K562 (cell line): Measurements from ENCODE around the gene PPWD1. TPM values are rescaled to one million over a fixed set of nuclear protein-coding genes. Genes with fewer than 3 reads are reported as not detected.

Experiments used
- ATAC-seq: fragments of 200-7000 bp; cut with Tn5 transposase; 3 replicates; pipeline ENCODE4 v1.9.1; 2020; ENCODE audit warnings: moderate library complexity
- BruUV-seq: library from RNA; stranded (reverse); fragments of 400-500 nt; replicated peaks from 2 replicates; lab custom pipeline; 2021; lab: Mats Ljungman, UMichigan
- CTCF ChIA-PET: fragments of 300-600 bp; formaldehyde crosslinking; extraction: SDS; loops from one replicate; lab custom pipeline; 2021; ENCODE audit warnings: low intra/inter-chr PET ratio; lab: Yijun Ruan, JAX
- POLR2A ChIA-PET: fragments of 300-600, 350-650 bp; sonication (Branson Sonifier 250); formaldehyde crosslinking; extraction: SDS; loops from one replicate; lab custom pipeline; 2021; ENCODE audit warnings: antibody characterized with exemption, inconsistent platforms; lab: Yijun Ruan, JAX
- DNase-seq, 4 experiments: peaks; one replicate each; pipeline versions ENCODE4 v3.0.0 to v3.0.0-alpha.2; 2011 to 2018; ENCODE audit warnings: low spot score in 3 of 4, mixed read lengths in 3 of 4; ENCODE audit errors: extremely low read depth in 1 of 4
- FAIRE-seq: peaks from 2 replicates; lab custom pipeline; 2011; peaks lifted over from hg19 to GRCh38; lab: Jason Lieb, UNC
- H2AFZ ChIP-seq: 2 replicates; pipeline ENCODE4 v1.6.0; 2011; ENCODE audit warnings: low read depth, low read length, control low read depth, inconsistent platforms
- H3K27ac ChIP-seq: fragments of 200-600 bp; 3 replicates; pipeline ENCODE4 v1.8.0; 2011; ENCODE audit warnings: low read depth, mild to moderate bottlenecking, control low read depth, inconsistent platforms, low read length, moderate library complexity, mixed read lengths; ENCODE audit errors: extremely low read depth
- H3K27me3 ChIP-seq, 2 experiments: fragments of 300-600 bp in 1 of 2; 2 replicates in 1 of 2; 3 replicates in 1 of 2; pipeline versions ENCODE4 v1.6.0 to v1.8.0; 2011; ENCODE audit warnings: inconsistent platforms in 2 of 2, low read length in 2 of 2, mild to moderate bottlenecking in 1 of 2, mixed read lengths in 1 of 2, moderate library complexity in 1 of 2; ENCODE audit not compliant: control insufficient read depth in 2 of 2, insufficient read depth in 2 of 2
- H3K36me3 ChIP-seq: fragments of 300-600 bp; 3 replicates; pipeline ENCODE4 v1.8.0; 2011; ENCODE audit warnings: mild to moderate bottlenecking, low read length, inconsistent platforms; ENCODE audit not compliant: control insufficient read depth, insufficient read depth
- H3K4me1 ChIP-seq, 2 experiments: fragments of 200-600 bp in 1 of 2; replicated peaks in 1 of 2; 2 replicates in 1 of 2; 3 replicates in 1 of 2; pipeline versions ENCODE4 v1.5.1 to v1.8.0; 2011; ENCODE audit warnings: inconsistent platforms in 2 of 2, low read length in 2 of 2, mild to moderate bottlenecking in 1 of 2, mixed read lengths in 1 of 2, moderate library complexity in 1 of 2; ENCODE audit not compliant: control insufficient read depth in 2 of 2, insufficient read depth in 2 of 2
- H3K4me2 ChIP-seq: 2 replicates; pipeline ENCODE4 v1.6.1; 2011; ENCODE audit warnings: low read length, control low read depth, inconsistent platforms, mixed read lengths; ENCODE audit not compliant: insufficient read depth
- H3K4me3 ChIP-seq: fragments of 200-600 bp; sonication (generic), shearing (Covaris generic); 2 replicates; pipeline ENCODE4 v1.5.1; 2016; ENCODE audit warnings: control low read depth, inconsistent platforms
- H3K79me2 ChIP-seq: fragments of 200-600 bp; 3 replicates; pipeline ENCODE4 v1.8.0; 2011; ENCODE audit warnings: low read length, inconsistent platforms; ENCODE audit not compliant: control insufficient read depth, insufficient read depth
- H3K9ac ChIP-seq, 2 experiments: 2 replicates each; pipeline versions ENCODE4 v1.6.0 to v1.6.1; 2011; ENCODE audit warnings: low read depth in 2 of 2, low read length in 2 of 2, control low read depth in 1 of 2, inconsistent platforms in 1 of 2, mild to moderate bottlenecking in 1 of 2, mixed read lengths in 1 of 2; ENCODE audit not compliant: insufficient read depth in 1 of 2
- H3K9me1 ChIP-seq: one replicate; pipeline ENCODE4 v1.6.0; 2011; ENCODE audit warnings: inconsistent platforms, mild to moderate bottlenecking, low read length, moderate library complexity; ENCODE audit not compliant: control insufficient read depth, insufficient read depth
- H3K9me3 ChIP-seq: replicated peaks from 2 replicates; pipeline ENCODE4 v1.5.1; 2011; ENCODE audit warnings: low read depth, low read length, inconsistent platforms; ENCODE audit not compliant: control insufficient read depth, insufficient read depth
- H4K20me1 ChIP-seq: replicated peaks from 2 replicates; pipeline ENCODE4 v1.6.1; 2011; ENCODE audit warnings: low read length, inconsistent platforms, mixed read lengths; ENCODE audit not compliant: control insufficient read depth, insufficient read depth
- CEBPB ChIP-seq: fragments of 450-650 bp; IDR thresholded peaks from 2 replicates; pipeline ENCODE4 v1.6.1; 2016; ENCODE audit warnings: missing genetic modification characterization, missing compliant biosample characterization
- CEBPG ChIP-seq, 3 experiments: fragments of 200-800 bp in 1 of 3; sonication (Bioruptor generic) in 1 of 3; sonication (generic) in 1 of 3; formaldehyde crosslinking in 1 of 3; IDR thresholded peaks in 2 of 3; conservative IDR thresholded peaks in 1 of 3; 2 replicates each; pipeline versions ENCODE4 v1.6.1 to v1.8.0; 2016 to 2022; ENCODE audit warnings: missing compliant biosample characterization in 2 of 3, missing genetic modification characterization in 2 of 3, mild to moderate bottlenecking in 1 of 3, missing genetic modification reagents in 1 of 3
- SFPQ ChIP-seq: fragments of 200-400 bp; formaldehyde crosslinking; IDR thresholded peaks from 2 replicates; pipeline ENCODE4 v1.6.1; 2017; ENCODE audit warnings: mild to moderate bottlenecking, low read depth, low read length, moderate library complexity
- WGBS: fragments of 100-300 bp; shearing (Covaris generic); methylation state at CpG from one replicate; pipeline ENCODE4 v1.1.6; 2016; ENCODE audit warnings: low coverage, mixed read lengths; ENCODE audit not compliant: insufficient coverage; ENCODE audit errors: missing lambda C conversion rate; 5-methylcytosine and 5-hydroxymethylcytosine counted together
- in situ Hi-C: fragments of 300-500 bp; cut with MboI; formaldehyde crosslinking; loops from 4 replicates; pipeline ENCODE4 v1.15.0; 2018; ENCODE audit warnings: inconsistent platforms, mixed read lengths
- intact Hi-C: fragments of 100-400 bp; cut with micrococcal nuclease; formaldehyde crosslinking; loops from 2 replicates; pipeline ENCODE4 v1.14.2; 2022
- polyA plus RNA-seq, 8 experiments: library from polyadenylated mRNA; depleted of rRNA in 4 of 8; stranded (reverse) in 5 of 8; unstranded in 3 of 8; fragments of >200 nt; fragmentation: Nextera tagmentation in 2 of 8; fragmentation: Illumina TruSeq in 1 of 8; extraction: Ambion mirVana in 2 of 8; extraction: Trizol in 1 of 8; gene quantifications; 2 replicates each; pipeline versions ENCODE4 v1.2.1 to v1.2.3, GENCODE V29; 2011 to 2014; ENCODE audit warnings: inconsistent platforms in 1 of 8, missing spikeins in 1 of 8
- total RNA-seq, 7 experiments: library from RNA; depleted of rRNA in 6 of 7; stranded (reverse); fragments of >200 nt in 6 of 7; fragmentation: Illumina TruSeq in 2 of 7; extraction: Trizol in 2 of 7; gene quantifications; 2 replicates each; pipeline versions ENCODE4 v1.2.1 to v1.2.3, GENCODE V29; 2011 to 2021; ENCODE audit warnings: low replicate concordance in 1 of 7

Gene PPWD1
- total and polyA plus RNA-seq, 9 of the 15 experiments (the other 6 are each of a cell fraction or from before 2014, with no cell fraction given): 24.1 to 89.2 (median 51.4) TPM

- intact Hi-C loops: no loop called here
- ChIA-PET CTCF (no interaction called here), POLR2A (no interaction called here)
- H3K4me1 ChIP-seq: no peaks in the 10 kb centered on the region
- H3K4me3 ChIP-seq: no peak overlapping the region
- TF ChIP-seq SFPQ (no peak), CEBPG (CRISPR knock-in tag; IDR thresholded peaks at IDR 0.05) (no peak), CEBPG (tag; conservative IDR thresholded peaks at IDR 0.05 in 1 of 2, IDR thresholded peaks at IDR 0.05 in 1 of 2) (peak in 1 of 2 experiments; percentile 64; a peak in 2 of 4 replicates), CEBPB (tag) (peak; percentile 57)
- ATAC-seq: no peak
- H3K9me3 ChIP-seq: no peaks in the 10 kb centered on the region
- H2AFZ ChIP-seq: no peak overlapping the region
- no peak overlapping the region for H3K9ac ChIP-seq
- H3K4me2 ChIP-seq: no peak overlapping the region
- H4K20me1 ChIP-seq: no peaks in the 10 kb centered on the region
- H3K27ac ChIP-seq: no peak overlapping the region
- no peaks in the 10 kb centered on the region for H3K9me1 ChIP-seq
- H3K36me3 ChIP-seq: peaks cover 52% of the 10 kb centered on the region
- DNase-seq: no peak
- no peaks in the 10 kb centered on the region for H3K27me3 ChIP-seq
- no TSS peak for BruUV-seq
- H3K79me2 ChIP-seq: no peaks in the 10 kb centered on the region
- 68% methylated on average over 4 of the region's 4 CpGs for WGBS
- no peak for FAIRE-seq
- in situ Hi-C loops: no loop called here
Measured at GRCh38 chr5:65612298-65612907, 49.3 kb downstream of the PPWD1 start.
